Measurements from ENCODE around the gene FKBP1A.
"Not testable (repeated sequence)": the region's sequence is repeated elsewhere in the genome, so short reads cannot be mapped to it uniquely, and the experiment has no call there.

Gene FKBP1A

DNA sequence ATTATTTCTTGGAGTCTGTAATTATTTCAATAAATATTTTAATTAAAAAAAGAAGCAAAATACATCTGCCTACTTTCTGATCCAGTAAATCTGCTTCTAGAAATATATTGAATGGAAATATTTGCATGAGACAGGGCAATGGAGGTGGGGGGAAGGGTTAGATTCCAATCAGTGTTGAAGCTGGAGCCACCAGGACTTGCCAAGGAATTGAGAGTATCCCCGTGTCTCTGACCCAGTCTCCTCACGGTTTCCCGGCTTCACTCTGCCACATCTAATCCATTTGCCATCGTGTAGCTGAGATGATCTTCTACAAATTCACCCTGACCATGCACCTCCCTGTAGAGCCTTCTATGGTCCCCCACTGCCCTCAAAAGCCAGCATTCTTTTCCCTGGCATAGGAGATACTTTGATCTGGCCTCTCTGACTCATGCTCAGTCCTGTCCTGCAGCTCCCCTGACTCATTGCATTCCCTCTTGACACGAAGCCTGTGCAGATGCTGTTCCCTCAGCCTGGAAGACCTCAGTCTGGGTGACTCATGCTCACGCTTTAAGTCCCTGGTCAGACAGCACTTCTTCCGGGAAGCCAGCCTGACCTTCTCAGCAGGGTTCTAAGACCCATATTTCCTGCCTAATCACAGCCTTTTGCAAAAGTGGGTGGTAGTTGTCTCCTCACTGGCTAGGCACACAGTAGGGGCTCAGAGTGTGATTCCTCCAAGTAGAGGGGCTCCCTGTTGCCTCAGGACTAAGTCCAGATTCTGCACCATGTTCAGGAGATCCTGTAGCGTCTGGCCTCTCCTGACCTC, 23.0 kb upstream of the FKBP1A start:
- DNase-seq: no peak

DNA sequence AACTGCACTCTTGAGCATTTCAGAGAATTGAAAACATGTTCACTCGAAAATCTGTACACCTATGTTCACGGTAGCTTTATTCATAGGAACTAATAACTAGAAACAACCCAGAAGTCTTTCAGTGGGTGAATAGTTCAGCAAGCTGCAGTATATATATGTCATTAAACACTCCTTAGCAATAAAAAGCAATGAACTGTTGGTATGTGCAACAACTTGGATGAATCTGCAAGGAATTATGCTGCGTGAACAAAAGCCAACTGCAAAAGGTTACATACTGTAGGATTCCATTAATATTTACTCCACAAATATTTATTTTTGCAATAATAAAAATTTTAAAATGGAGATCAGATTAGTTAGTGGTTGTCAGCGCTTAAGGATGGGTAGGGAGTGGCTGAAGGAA, 22.1 kb upstream of the FKBP1A start:
- no peak for DNase-seq

DNA sequence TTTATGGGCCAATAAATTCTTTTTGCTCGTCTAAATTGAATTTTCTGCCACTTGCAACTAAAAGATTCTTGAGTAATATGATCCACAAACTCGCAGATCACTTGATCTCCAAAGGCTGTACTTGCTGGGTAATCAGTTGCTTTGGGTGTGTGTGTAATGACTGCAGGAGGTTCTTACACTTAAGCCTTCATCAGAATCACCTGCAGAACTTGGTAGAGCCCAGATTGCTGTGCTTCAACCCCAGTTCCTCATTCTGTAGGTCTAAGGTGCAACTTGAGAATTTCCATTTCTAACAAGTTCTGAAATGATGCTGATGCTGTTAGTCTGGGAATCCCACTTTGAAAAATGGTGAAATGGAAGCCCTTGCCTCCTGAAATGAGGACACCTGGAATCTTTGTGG, 12.9 kb upstream of the FKBP1A start:
- no peak for DNase-seq

DNA sequence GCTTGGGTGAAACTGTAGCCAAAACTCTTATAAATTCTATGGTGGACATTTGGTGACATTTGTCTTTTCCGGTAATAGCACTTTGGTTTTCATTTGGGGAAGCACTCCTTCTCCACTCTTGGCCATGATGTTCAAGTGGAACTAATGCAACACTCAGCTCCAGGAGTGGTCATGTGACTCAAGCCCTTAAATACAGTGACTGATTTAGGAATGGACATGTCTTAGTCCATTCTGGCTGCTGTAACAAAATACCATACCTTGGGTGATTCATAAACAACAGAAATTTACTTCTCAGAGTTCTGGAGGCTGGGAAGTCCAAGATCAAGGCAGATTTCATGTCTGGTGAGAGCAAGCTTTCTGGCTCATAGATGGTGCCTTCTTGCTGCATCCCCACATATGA, 10.8 kb upstream of the FKBP1A start:
- no peak for DNase-seq

DNA sequence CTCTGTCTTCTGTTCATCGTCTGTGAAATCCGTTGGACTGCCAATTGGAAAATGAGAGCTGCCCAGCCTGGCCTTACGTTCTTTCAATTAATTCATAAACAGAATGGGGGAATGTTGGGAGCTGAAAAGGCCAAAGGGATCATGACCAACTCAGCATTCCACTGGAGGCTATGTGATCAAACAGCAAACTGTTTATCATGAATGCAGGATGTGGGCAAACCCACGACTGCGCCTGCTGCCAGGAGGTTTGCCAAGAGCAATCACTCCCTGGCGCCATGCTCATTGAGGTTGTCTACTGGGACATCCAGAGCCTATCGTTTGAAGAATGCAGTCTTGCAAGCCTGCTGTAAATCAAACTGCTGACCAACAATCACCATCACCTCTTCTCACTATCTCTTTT, 9.3 kb upstream of the FKBP1A start:
- DNase-seq: no peak

DNA sequence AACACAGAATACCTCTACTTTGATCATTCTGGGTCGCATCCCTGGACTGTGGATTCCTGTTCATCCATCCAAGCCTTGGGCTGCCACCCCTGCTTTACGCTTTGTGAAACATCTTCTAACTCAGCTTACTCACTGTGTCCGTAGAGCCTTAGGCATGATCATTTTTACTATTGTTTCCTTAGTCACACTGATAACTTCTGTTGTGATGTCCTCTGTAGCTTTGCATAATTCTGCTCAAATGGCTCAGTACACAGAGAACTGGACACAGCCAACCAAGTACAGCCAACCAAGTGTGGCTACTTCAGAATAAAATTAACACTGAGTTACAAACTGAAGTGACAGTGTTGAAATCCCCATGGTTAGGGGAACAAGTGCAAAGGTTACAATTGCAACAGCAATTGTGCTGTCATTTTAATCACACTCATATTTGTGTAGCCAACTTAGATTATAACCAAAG, 8.6 kb upstream of the FKBP1A start:
- DNase-seq: no peak

DNA sequence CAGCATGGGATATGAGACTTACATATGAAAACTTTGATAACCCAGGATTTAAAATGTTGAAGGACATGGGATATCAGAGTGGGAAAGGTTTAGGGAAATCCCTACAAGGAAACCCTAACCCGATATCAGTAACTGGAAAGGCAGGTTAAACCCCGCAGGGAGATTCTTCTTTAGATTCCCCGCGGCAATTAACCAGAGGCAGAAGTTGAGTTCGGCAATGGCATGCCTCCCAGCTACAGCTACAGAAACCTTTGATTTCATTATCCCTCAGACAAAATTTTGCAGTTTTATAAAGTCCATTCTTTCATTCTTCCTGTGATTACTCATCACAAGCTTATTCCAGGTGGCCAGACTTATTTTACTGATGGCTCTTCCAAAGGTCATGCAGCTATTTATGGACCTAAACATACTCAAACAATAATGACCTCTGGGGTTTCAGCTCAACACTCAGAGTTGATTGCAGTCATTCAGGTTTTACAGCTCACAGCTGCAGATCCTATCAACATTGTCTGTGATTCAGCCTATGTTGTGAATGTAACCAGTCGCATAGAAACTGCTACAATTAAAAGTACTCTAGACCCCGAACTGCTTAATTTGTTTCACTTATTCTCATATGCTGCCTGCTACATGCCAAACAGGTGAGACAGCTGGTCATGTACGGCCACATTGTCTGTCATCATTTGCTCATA, 7.0 kb upstream of the FKBP1A start:
- DNase-seq: not testable (repeated sequence)

DNA sequence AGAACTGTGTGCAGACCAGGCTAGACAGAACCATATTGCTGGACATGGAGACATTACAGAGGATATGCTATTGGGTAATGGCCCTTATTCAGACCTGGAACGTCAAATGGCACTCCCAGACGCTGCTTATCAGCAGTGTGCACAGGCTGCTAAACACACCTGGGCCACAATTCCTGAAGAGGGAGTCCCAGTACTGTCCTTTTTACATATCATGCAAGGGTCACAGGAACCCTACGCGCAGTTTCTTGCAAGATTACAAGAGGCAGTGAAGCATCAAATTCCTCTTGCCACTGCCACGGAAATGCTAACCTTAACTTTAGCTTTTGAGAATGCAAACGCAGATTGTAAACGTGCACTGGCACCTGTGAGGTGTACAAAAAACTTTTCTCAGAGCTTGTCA, 5.3 kb upstream of the FKBP1A start:
- DNase-seq: not testable (repeated sequence)

DNA sequence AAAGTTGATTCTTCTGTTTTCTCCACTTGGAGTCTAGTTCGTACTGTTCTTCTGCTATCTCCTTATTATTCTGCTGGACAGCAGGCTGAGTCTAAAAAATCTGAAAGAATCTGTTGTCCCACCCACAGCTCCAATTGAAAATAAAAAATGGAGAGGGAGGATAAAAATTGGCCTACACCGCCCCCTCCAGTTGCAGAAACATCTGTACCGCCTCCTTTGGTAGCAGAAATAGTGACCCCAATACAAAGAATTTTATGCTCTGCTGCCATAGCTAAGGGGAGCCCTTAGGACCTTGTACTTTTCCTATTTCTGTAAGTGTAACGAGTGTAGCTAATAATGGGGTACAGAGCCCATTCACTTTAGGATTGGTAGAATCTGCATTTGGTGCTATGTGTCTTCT, 4.9 kb upstream of the FKBP1A start:
- no peak for DNase-seq

DNA sequence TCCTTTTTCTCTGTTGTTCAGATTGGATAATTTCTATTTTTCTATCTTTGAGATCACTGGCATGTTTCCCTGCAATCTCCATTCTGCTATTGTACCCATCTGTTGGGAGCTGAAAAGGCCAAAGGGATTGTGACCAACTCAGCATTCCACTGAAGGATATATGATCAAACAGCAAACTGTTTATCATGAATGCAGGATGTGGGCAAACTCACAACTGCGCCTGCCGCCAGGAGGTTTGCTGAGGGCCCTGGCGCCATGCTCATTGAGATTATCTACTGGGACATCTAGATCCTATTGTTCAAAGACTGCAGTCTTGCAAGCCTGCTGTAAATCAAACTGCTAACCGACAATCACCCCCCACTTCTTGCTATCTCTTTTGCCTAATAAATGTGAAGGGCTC, 3.8 kb upstream of the FKBP1A start:
- no peak for DNase-seq

DNA sequence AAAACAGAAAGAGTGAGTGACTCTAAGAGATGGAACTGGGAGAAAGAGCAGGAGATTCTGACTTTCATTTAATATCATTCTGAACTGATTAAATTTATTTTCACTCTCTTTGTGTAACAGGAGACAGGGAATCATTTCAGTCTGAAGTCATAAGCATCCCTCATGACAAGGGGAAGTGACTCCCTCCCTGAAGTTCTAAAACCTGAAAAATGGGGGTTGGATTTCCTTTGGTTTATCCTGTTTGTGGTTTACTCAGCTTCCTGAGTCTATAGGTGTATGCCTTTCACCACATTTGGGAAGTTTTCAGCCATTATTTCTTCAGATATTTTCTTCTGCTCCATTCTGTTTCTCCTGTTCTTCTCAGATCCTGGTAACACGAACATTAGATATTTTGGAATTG, 3.4 kb upstream of the FKBP1A start:
- DNase-seq: no peak

DNA sequence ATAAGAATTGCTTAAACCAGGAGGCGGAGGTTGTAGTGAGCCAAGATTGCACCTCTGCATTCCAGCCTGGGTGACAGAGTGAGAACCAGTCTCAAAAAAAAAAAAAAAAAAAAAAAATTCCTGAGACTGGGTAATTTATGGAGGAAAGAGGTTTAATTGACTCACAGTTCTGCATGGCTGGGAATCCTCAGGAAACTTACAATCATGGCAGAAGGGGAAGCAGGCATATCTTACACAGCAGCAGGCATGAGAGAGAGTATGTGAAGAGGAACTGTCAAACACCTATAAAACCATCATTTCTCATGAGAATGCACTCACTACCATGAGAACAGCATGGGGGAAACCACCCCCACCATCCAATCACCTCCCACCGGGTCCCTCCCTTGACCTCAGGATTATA, 1.8 kb upstream of the FKBP1A start:
- DNase-seq: no peak

DNA sequence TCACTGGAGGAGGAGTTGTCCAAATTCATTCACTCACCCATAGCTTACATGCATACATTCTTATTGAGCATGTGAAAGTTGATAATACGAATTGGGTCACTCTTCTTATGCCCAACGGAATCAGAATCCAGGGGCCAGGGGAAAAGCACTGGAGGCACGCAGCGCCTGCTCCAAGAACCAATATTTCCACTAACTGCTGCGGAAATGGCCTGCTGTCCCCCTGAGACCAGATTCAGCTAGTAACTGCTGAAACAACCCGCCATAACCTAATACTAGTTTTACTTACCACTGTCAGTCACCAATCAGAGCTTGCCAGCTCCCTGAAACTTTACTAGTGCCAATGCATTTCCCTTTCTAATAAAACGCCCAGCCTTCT, 641 bp upstream of the FKBP1A start:
- DNase-seq: no peak

DNA sequence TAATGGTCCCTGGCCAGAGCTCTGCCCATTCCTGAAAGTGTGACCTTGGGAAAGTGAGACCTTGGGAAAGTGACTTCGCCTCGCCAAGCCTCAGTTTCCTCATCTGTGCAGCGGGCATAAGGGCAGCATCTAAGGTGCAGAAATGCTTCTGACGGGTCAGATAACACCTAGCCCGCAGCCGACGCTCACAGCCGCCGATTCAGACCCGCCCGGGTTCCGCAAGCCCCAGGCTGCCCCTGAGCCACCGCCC, 486 bp downstream of the FKBP1A start:
- DNase-seq: no peak

DNA sequence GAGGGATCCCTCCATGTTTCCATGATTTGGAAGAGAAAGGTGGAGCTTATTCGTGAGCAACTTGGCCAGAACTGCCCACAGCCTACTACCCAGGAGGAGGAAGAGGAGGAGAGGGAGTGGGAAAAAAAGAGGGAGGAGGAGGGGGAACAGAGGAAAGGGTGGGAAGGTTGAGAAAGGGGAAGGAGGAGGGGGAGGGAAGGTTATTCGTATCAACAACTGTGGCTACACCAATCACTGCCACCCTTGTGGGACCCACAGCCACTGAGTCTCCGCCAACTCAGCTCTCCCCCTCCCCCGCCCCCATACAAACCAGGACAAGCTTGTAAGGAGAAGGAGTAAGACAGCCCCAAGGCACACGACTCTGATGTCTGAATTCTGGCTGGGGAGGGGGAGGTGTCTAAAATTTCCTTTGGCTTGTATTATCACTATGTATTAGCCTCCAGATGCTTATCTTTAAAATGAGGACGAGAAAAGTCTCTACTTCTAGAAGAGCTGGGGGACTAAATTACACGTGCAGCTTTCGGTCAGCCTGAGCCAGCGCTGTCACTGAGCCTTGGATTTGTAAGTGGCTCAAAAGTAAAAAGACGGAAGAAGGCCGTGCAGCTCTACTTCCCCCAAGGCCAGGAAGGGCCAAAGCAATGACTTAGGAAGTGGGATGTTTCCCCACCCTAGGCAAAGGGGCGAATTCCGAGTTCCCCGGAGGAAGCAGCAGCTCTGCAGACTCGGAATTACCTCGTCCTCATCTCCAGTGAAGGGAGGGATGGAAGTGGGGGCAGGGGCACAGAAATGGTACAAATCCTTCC, 1.0 kb downstream of the FKBP1A start:
- no peak for DNase-seq

DNA sequence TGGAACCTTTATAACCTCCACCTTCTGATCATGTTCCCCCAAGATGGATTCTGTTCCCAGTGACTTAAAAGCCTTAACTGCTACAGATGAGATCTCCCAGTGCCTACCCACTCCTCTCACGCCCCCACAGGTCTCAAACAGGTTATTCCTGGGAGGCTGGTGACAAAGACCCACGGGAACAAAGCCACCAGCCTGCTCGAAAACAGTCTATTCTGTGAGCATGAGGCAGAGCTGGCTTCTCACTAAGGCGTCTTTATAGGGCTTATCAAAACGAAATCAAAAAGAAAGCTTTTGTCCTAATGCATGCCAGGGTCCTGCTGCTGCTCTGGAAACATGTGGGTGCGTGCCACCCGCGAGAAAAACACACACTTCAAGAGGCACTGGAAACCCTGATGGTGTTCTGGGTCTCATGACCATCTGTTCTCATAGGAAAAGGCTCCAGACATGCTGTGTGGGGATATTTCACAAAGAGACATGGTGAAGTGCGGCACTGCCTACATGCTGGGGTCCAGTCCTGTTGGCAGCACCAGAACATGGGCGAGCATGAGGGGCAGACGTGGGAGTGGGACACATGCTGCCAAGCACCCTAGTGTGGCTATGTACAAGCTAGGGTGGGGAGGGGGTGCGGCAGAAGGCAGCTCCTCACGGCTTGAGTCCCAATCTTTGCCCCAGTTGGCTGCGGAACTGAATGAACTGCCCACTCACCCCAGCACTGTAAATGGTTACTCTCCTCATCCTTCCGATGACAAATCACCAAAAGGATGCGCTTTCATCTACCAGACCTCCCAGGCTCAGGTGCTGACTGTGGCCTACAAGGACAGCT, 2.1 kb downstream of the FKBP1A start:
- DNase-seq: no peak

DNA sequence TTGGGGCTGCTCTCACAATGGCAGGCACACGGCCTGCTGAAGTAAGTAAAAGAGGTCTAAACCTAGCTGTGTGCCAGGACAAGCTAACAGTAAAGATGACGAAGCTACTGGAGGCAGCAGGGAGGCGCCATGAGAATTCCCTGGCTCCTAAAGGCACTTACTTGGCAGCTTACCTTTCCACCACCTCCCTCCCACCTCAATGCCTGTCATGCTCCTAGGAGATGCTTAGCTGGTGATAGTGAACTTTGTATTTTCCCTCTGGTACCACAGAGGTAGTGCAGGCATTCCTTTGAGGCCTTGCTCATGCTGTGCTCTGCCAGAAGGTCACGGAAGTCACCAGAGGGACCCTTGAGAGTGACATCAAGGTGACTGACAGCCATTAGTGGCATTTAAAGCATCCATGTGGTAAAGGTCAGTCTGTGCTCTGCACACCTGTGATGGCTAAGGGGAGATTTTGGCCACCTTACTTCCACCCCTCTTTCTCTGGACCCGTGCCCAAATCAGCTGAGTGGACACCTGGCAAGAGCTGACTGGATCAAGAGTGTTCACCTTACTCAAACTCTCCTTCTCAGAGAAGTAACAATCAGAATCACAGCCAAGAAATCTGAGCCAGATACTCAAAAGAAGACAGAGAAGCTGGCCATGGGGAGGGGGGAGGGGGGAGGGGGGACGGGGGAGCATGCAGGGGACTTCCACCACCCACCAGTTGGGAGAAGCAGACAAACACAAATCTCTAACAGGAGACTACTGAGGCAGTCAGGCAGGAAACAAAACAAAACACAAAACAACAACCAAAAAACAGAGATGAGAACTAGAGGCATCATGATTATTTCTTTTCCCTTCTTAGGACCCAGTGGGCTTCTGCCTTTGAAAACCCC, 2.9 kb downstream of the FKBP1A start:
- no peak for DNase-seq

DNA sequence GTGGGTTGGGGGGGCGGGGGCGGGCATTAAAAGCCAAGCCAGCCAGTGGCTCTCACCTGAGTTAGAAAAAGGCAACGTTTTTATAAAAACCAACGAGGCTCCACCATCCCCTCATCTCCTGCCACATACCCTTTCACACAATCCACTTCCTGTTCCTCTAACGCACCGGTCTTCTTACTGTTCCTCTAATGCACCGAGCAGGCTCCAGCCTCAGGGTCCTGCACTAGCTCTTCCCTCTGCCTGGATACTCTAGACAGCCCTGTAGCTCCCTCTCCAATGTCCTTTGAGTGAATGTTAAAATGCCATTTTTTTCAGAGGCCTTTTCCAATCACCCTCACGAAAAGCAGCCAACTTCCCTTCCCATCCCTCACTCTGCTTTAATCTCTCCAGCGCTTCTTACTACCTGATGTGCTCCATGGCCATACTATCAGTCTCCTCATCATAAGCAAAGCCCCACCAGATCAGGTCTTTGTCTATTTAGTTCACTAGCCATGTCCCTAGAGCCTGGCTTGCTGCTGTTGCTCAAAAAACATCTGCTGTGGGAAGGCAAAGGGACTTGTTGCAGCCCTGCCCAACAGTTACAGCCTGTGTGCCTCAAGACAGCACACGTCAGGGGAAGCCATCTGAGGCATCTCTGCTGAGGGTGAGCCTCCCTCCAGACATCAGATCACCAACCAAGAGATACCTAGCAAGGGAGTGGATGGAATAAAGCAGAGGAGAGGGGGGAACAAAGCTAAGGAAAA, 3.9 kb downstream of the FKBP1A start:
- DNase-seq: no peak

DNA sequence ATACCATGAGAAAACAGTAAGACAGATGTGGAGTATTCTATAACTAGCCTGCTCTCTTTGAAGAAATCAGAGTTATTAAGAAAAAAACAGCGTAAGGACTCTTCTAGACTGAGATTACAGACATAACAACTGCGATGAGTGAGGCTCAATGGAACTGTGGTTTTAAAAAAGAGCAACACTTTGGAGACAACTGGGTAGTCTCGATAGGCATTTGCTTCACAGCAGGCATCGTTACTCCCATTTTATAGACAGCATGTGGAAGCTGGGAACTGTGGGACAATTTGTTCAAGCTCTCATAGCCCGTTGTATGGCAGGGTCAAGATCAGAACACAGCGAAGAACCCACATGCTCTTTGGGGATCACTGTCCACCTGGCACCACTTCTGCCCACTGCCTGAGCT, 4.6 kb downstream of the FKBP1A start:
- no peak for DNase-seq

DNA sequence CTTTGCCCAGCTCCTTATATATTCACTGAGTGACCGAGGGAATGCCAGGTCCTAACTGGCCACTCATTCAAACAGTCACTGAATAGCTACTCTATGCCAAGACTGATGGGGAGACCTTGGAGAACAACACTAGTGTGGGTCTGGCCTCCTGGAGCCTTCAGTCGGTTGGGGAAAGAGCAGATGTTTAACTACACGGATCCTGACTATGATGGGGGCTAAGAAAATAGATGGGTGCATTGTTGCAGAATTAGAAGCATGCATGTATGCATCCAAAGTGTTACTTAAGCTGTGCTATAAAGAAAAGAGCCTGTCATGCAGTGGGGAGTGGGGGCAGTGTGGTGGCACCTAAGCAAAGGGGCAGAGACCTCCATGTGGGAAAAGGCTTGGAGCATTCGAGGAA, 6.5 kb downstream of the FKBP1A start:
- DNase-seq: no peak

DNA sequence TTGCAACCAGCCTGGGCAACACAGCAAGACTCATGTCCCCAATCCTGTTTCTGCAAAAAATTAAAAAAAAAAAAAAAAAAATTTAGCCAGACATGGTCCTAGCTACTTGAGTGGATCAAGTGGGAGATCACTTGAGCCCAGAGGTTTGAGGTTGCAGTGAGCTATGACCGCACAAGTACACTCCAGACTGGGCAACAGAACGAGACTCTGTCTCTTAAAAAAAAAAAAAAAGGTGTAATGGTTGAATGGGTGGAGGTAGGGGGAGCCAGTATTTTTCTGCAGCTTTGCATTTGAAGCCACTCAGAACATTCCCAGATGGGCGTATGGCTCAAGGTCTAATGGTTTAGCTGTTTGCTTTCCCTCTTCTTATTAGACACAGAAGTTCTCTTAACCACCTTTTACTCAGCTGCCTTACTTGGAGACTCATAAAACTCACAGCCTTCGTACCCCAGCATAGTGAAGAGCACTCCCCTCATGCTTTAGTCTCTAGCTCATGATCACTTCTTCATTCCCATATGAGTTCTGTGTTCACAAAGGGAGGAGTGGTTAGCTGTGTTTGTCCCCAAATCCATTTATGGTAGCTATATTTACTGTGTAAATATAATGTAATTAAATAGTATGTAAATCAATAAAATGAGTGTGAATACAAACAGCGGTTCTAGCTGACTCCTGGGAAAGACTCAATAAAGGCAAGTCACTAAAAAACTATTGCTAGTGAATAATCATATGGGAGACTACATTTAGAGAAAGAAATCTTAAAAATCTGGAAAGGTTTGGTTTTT, 9.0 kb downstream of the FKBP1A start:
- DNase-seq: no peak
